Common myeloid progenitor, CD34-positive (primary cell): ENCODE data around the gene NOS2.
A peak's percentile ranks its signal among the peaks of the same experiment; 100 is the strongest.

Source experiments
- CTCF ChIA-PET: fragments of 350-600 bp; sonication (Branson Sonifier 250); formaldehyde crosslinking; loops from one replicate; lab custom pipeline; 2021; ENCODE audit warnings: antibody characterized with exemption; lab: Charles Lee
- POLR2A ChIA-PET: fragments of 350-600 bp; sonication (Branson Sonifier 250); formaldehyde crosslinking; loops from one replicate; lab custom pipeline; 2021; ENCODE audit warnings: antibody characterized with exemption; lab: Charles Lee
- DNase-seq, 3 donors: peaks; one replicate each; pipeline versions ENCODE4 v3.0.0 to v3.0.0-alpha.2; 2013
- H3K27ac ChIP-seq, 2 experiments: 1 replicate in 1 of 2; 2 replicates in 1 of 2; pipeline ENCODE4 v1.7.0; 2013; ENCODE audit warnings: inconsistent platforms in 2 of 2, low read length in 2 of 2, mild to moderate bottlenecking in 2 of 2, low read depth in 1 of 2, moderate library complexity in 1 of 2; ENCODE audit not compliant: severe bottlenecking in 2 of 2, insufficient read depth in 1 of 2, poor library complexity in 1 of 2
- H3K27me3 ChIP-seq, 5 experiments: replicated peaks in 2 of 5; 1 replicate in 3 of 5; 2 replicates in 2 of 5; pipeline versions ENCODE4 v1.6.1 to v1.7.0; 2013; ENCODE audit warnings: low read length in 4 of 5, mild to moderate bottlenecking in 2 of 5, moderate library complexity in 2 of 5, inconsistent platforms in 1 of 5; ENCODE audit not compliant: insufficient read depth in 5 of 5, control insufficient read depth in 4 of 5
- H3K36me3 ChIP-seq, 4 experiments: 1 replicate in 2 of 4; 2 replicates in 2 of 4; pipeline versions ENCODE4 v1.6.1 to v1.7.0; 2013; ENCODE audit warnings: low read length in 3 of 4, control low read depth in 1 of 4, mild to moderate bottlenecking in 1 of 4; ENCODE audit not compliant: control insufficient read depth in 4 of 4, insufficient read depth in 4 of 4
- H3K4me1 ChIP-seq, 4 experiments: 1 replicate in 3 of 4; 2 replicates in 1 of 4; pipeline versions ENCODE4 v1.6.1 to v1.7.1; 2013; ENCODE audit warnings: low read length in 3 of 4, mild to moderate bottlenecking in 3 of 4, control low read depth in 1 of 4, inconsistent platforms in 1 of 4, moderate library complexity in 1 of 4; ENCODE audit not compliant: control insufficient read depth in 4 of 4, insufficient read depth in 4 of 4; ENCODE audit errors: control extremely low read depth in 1 of 4
- H3K4me3 ChIP-seq, 7 experiments: 1 replicate in 4 of 7; 2 replicates in 3 of 7; pipeline versions ENCODE4 v1.5.1 to v1.7.0; 2013; ENCODE audit warnings: mild to moderate bottlenecking in 7 of 7, low read length in 6 of 7, moderate library complexity in 6 of 7, inconsistent platforms in 2 of 7, low read depth in 2 of 7, control low read depth in 1 of 7; ENCODE audit not compliant: insufficient read depth in 4 of 7, control insufficient read depth in 1 of 7; ENCODE audit errors: extremely low read depth in 1 of 7
- H3K9me3 ChIP-seq, 5 experiments: 1 replicate in 4 of 5; 2 replicates in 1 of 5; pipeline versions ENCODE4 v1.6.1 to v1.7.1; 2013; ENCODE audit warnings: low read length in 4 of 5, mild to moderate bottlenecking in 2 of 5, inconsistent platforms in 1 of 5, low read depth in 1 of 5, moderate library complexity in 1 of 5; ENCODE audit not compliant: control insufficient read depth in 4 of 5, insufficient read depth in 2 of 5; ENCODE audit errors: control extremely low read depth in 1 of 5
- WGBS: methylation state at CpG from one replicate; pipeline ENCODE4 v1.1.5; 2013; ENCODE audit not compliant: insufficient coverage; 5-methylcytosine and 5-hydroxymethylcytosine counted together

NOS2 gene

GRCh38 chr17:27810902-27811557 lies 10.7 kb upstream of the NOS2 start:
- POLR2A ChIA-PET, result no interaction called here

GRCh38 chr17:27810211-27810901 lies 10.0 kb upstream of the NOS2 start:
- 72% methylated on average over 3 of the region's 7 CpGs for WGBS
- Histone ChIP-seq H3K36me3 (no peaks in the 10 kb centered on the region), H3K4me1 (peaks cover 0 to 21% (median 14%) of the 10 kb centered on the region in 4 experiments), H3K9me3 (no peaks in the 10 kb centered on the region), H3K27ac (no peak overlapping the region), H3K4me3 (no peak overlapping the region), H3K27me3 (no peaks in the 10 kb centered on the region)
- ChIA-PET POLR2A (interaction anchor here (0.7 kb wide), 1 partner anchor 58 kb away, joined by 3 read pairs; no protein-coding TSS in a partner anchor), CTCF (interaction anchor here (0.6 to 12.4 kb wide), 2 partner anchors 14 to 70 kb away, joined by 3 to 223 read pairs; no protein-coding TSS in a partner anchor)
- no peak for DNase-seq

More at GRCh38 chr17:27810902-27811557, 10.7 kb upstream of the NOS2 start:
- Histone ChIP-seq H3K4me3 (no peak overlapping the region), H3K27me3 (no peaks in the 10 kb centered on the region), H3K9me3 (no peaks in the 10 kb centered on the region), H3K4me1 (peaks cover 0 to 15% (median 9%) of the 10 kb centered on the region in 4 experiments), H3K27ac (no peak overlapping the region), H3K36me3 (no peaks in the 10 kb centered on the region)
- CTCF ChIA-PET, result interaction anchor here (0.6 to 12.4 kb wide), 2 partner anchors 13 to 69 kb away, joined by 3 to 223 read pairs; no protein-coding TSS in a partner anchor
- no peak for DNase-seq
- WGBS, result 87% methylated on average over 8 of the region's 10 CpGs

- no CpG with 5 or more reads among the region's 1 CpG for WGBS
- H3K9me3 ChIP-seq, result no peaks in the 10 kb centered on the region
- H3K27me3 ChIP-seq, result no peaks in the 10 kb centered on the region
- peaks cover 0 to 21% (median 14%) of the 10 kb centered on the region in 4 experiments for H3K4me1 ChIP-seq
- H3K4me3 ChIP-seq, result no peak overlapping the region
- H3K36me3 ChIP-seq, result no peaks in the 10 kb centered on the region
- H3K27ac ChIP-seq, result no peak overlapping the region
- CTCF ChIA-PET, result interaction anchor here (1.0 to 12.4 kb wide), 3 partner anchors 25 to 70 kb away, joined by 3 to 223 read pairs (median 4); no protein-coding TSS in a partner anchor
- DNase-seq, result no peak
- POLR2A ChIA-PET, result interaction anchor here (0.7 kb wide), 1 partner anchor 59 kb away, joined by 3 read pairs; no protein-coding TSS in a partner anchor
Measured at GRCh38 chr17:27809555-27809954, 9.2 kb upstream of the NOS2 start.

GRCh38 chr17:27808628-27809027 lies 8.3 kb upstream of the NOS2 start:
- DNase-seq, result no peak
- no peak overlapping the region for H3K4me3 ChIP-seq
- H3K36me3 ChIP-seq, result no peaks in the 10 kb centered on the region
- H3K4me1 ChIP-seq, result peaks cover 0 to 21% (median 14%) of the 10 kb centered on the region in 4 experiments
- no peaks in the 10 kb centered on the region for H3K9me3 ChIP-seq
- H3K27me3 ChIP-seq, result no peaks in the 10 kb centered on the region
- WGBS, result 88% methylated on average over 3 of the region's 4 CpGs
- ChIA-PET POLR2A (no interaction called here), CTCF (interaction anchor here (0.9 to 12.4 kb wide), 4 partner anchors 14 to 71 kb away, joined by 3 to 223 read pairs (median 22); no protein-coding TSS in a partner anchor)
- H3K27ac ChIP-seq, result no peak overlapping the region

- Histone ChIP-seq H3K4me1 (peaks cover 0 to 21% (median 14%) of the 10 kb centered on the region in 4 experiments), H3K4me3 (peak overlapping the region in 5 of 7 experiments; percentile 13 to 76 (median 49)), H3K36me3 (no peaks in the 10 kb centered on the region), H3K27me3 (no peaks in the 10 kb centered on the region), H3K27ac (no peak overlapping the region), H3K9me3 (no peaks in the 10 kb centered on the region)
- DNase-seq, result peak; percentile 52 to 81 (median 73)
- ChIA-PET CTCF (interaction anchor here (1.1 to 12.4 kb wide), 8 partner anchors 13 to 444 kb away, joined by 3 to 223 read pairs (median 5); no protein-coding TSS in a partner anchor), POLR2A (no interaction called here)
- WGBS, result 46% methylated on average over 15 of the region's 17 CpGs
Measured at GRCh38 chr17:27807567-27808470, 7.5 kb upstream of the NOS2 start.

GRCh38 chr17:27805520-27806146 lies 5.3 kb upstream of the NOS2 start:
- H3K27ac ChIP-seq, result peak overlapping the region in 1 of 2 experiments; percentile 54

More at GRCh38 chr17:27805520-27806146, 5.3 kb upstream of the NOS2 start:
- WGBS, result 0% methylated on average over 10 of the region's 14 CpGs
- peak; percentile 85 to 91 (median 88) for DNase-seq
- H3K36me3 ChIP-seq, result no peaks in the 10 kb centered on the region
- POLR2A ChIA-PET, result interaction anchor here (1.2 to 1.7 kb wide), 2 partner anchors 12 to 74 kb away, joined by 4 to 6 read pairs; no protein-coding TSS in a partner anchor
- no peaks in the 10 kb centered on the region for H3K9me3 ChIP-seq
- H3K27me3 ChIP-seq, result no peaks in the 10 kb centered on the region
- H3K4me1 ChIP-seq, result peaks cover 0 to 21% (median 14%) of the 10 kb centered on the region in 4 experiments
- H3K4me3 ChIP-seq, result peak overlapping the region; percentile 24 to 82 (median 67)
- CTCF ChIA-PET, result interaction anchor here (0.6 to 12.4 kb wide), 25 partner anchors 9 to 446 kb away, joined by 3 to 223 read pairs (median 4); no protein-coding TSS in a partner anchor
